OCI-LY7 (cell line): Measurements from ENCODE around the gene GPR153. TPM values are rescaled to one million over a fixed set of nuclear protein-coding genes. Genes with fewer than 3 reads are reported as not detected.

Source experiments
- BruUV-seq: library from RNA; stranded (reverse); fragments of 400-500 nt; replicated peaks from 2 replicates; lab custom pipeline; 2021; lab: Mats Ljungman, UMichigan
- CTCF ChIA-PET: fragments of 300-600 bp; sonication (Branson Sonifier 250); formaldehyde crosslinking; loops from one replicate; lab custom pipeline; 2022; ENCODE audit warnings: antibody characterized with exemption; ENCODE audit not compliant: unreplicated experiment; lab: Charles Lee
- POLR2A ChIA-PET: fragments of 300-600 bp; sonication (Branson Sonifier 250); formaldehyde crosslinking; loops from one replicate; lab custom pipeline; 2022; ENCODE audit warnings: antibody characterized with exemption; lab: Charles Lee
- DNase-seq: peaks from one replicate; pipeline ENCODE4 v3.0.0-alpha.2; 2015; ENCODE audit warnings: low spot score
- H2AFZ ChIP-seq: fragments of 200-600 bp; sonication (generic), shearing (Covaris generic); 2 replicates; pipeline ENCODE4 v1.6.1; 2014; ENCODE audit warnings: mild to moderate bottlenecking, antibody characterized with exemption, low read length, moderate library complexity
- H3K27ac ChIP-seq: fragments of 200-600 bp; sonication (generic); 2 replicates; pipeline ENCODE4 v1.5.1; 2014; ENCODE audit warnings: mixed run types, low read depth, mild to moderate bottlenecking, moderate library complexity, low read length, inconsistent platforms; ENCODE audit not compliant: poor library complexity, severe bottlenecking
- H3K36me3 ChIP-seq: fragments of 200-600 bp; sonication (generic); 2 replicates; pipeline ENCODE4 v1.6.1; 2014; ENCODE audit warnings: mild to moderate bottlenecking, antibody characterized with exemption, low read length, moderate library complexity, mixed read lengths; ENCODE audit not compliant: insufficient read depth
- H3K4me1 ChIP-seq: fragments of 200-600 bp; sonication (generic); 2 replicates; pipeline ENCODE4 v1.5.1; 2014; ENCODE audit warnings: mild to moderate bottlenecking, low read length; ENCODE audit not compliant: insufficient read depth, poor library complexity, severe bottlenecking
- H3K4me2 ChIP-seq: fragments of 200-600 bp; sonication (generic); 2 replicates; pipeline ENCODE4 v1.6.1; 2014; ENCODE audit warnings: mild to moderate bottlenecking, low read length
- H3K4me3 ChIP-seq: fragments of 200-600 bp; sonication (generic); 2 replicates; pipeline ENCODE4 v1.5.1; 2014; ENCODE audit warnings: mild to moderate bottlenecking, low read depth, low read length; ENCODE audit not compliant: poor library complexity, severe bottlenecking
- H3K79me2 ChIP-seq: fragments of 200-600 bp; sonication (generic); 2 replicates; pipeline ENCODE4 v1.6.1; 2016; ENCODE audit warnings: low read depth, mild to moderate bottlenecking, low read length, moderate library complexity, mixed read lengths; ENCODE audit not compliant: insufficient read depth
- H3K9me2 ChIP-seq: fragments of 200-600 bp; sonication (generic); 2 replicates; pipeline ENCODE4 v1.6.1; 2016; ENCODE audit warnings: mild to moderate bottlenecking, low read length, mixed read lengths; ENCODE audit not compliant: insufficient read depth
- H3K9me3 ChIP-seq: fragments of 200-600 bp; sonication (generic); 2 replicates; pipeline ENCODE4 v1.6.1; 2014; ENCODE audit warnings: mild to moderate bottlenecking, mixed run types, low read length, mixed read lengths
- H4K20me1 ChIP-seq: fragments of 200-600 bp; sonication (generic); 2 replicates; pipeline ENCODE4 v1.6.1; 2014; ENCODE audit warnings: mild to moderate bottlenecking, antibody characterized with exemption, low read length, moderate library complexity, mixed read lengths; ENCODE audit not compliant: insufficient read depth
- EZH2phosphoT487 ChIP-seq: fragments of 200-600 bp; sonication (generic); IDR thresholded peaks from 2 replicates; pipeline ENCODE4 v1.6.1; 2018; ENCODE audit warnings: low read depth, borderline replicate concordance, mild to moderate bottlenecking, mixed run types, antibody characterized with exemption, low read length, moderate library complexity, mixed read lengths
- intact Hi-C: fragments of 100-400 bp; cut with micrococcal nuclease; formaldehyde crosslinking; loops from one replicate; pipeline ENCODE4 v1.10.0; 2022; ENCODE audit not compliant: unreplicated experiment
- total RNA-seq, 2 experiments: library from RNA; depleted of rRNA in 1 of 2; stranded (reverse); fragments of >200 nt in 1 of 2; shearing (Covaris generic) in 1 of 2; gene quantifications; 2 replicates each; pipeline ENCODE4 v1.2.3, GENCODE V29; 2014 to 2022
- TF ChIP-seq, protein P1 (sequence below): fragments of 200-600 bp; sonication (generic); conservative IDR thresholded peaks from 2 replicates; pipeline ENCODE4 v1.5.1; 2014; ENCODE audit warnings: mild to moderate bottlenecking, antibody characterized with exemption, low read length, moderate library complexity, mixed read lengths

Gene GPR153
- total RNA-seq, 2 experiments from 2014 or later = not detected

DNA sequence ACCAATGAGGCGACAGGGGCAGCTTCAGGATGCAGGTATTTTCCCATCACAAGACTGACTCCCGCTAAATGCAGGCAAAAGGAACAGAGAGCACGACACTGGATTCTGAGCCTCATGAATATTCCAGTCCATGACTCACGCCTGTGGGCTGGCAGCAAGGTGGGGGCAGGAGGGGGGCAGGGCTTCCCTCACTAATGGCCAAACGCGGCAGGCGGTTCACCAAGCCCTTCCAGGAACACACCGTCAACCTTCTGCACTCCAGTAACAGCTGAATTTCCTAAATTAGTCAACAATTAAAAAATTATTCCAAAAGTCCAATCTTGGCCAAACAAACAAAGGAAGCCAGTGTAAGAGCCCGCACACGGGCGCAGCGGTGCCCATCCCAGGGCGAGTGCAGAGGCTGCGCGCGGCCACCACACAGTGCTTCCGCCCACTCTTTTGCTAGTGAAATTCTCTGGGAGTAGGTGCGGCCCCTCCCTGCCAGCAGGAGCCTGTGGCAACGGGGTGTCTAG lies 12.5 kb upstream of the GPR153 start:
- no peak overlapping the region for H3K4me3 ChIP-seq
- no peaks in the 10 kb centered on the region for H3K9me2 ChIP-seq
- no peak for DNase-seq
- H3K4me2 ChIP-seq = no peak overlapping the region
- no peak overlapping the region for H2AFZ ChIP-seq
- no peaks in the 10 kb centered on the region for H3K79me2 ChIP-seq
- no peaks in the 10 kb centered on the region for H3K36me3 ChIP-seq
- H3K27ac ChIP-seq = no peak overlapping the region
- POLR2A ChIA-PET = interaction anchor here (0.5 kb wide), 1 partner anchor 89 kb away, joined by 3 read pairs; no protein-coding TSS in a partner anchor
- H3K9me3 ChIP-seq = no peaks in the 10 kb centered on the region
- intact Hi-C loops = no loop called here
- no peaks in the 10 kb centered on the region for H4K20me1 ChIP-seq
- no peaks in the 10 kb centered on the region for H3K4me1 ChIP-seq
- CTCF ChIA-PET = no interaction called here
- BruUV-seq = no TSS peak
- TF ChIP-seq EZH2phosphoT487 = no peak
- TF ChIP-seq, protein P1, sequence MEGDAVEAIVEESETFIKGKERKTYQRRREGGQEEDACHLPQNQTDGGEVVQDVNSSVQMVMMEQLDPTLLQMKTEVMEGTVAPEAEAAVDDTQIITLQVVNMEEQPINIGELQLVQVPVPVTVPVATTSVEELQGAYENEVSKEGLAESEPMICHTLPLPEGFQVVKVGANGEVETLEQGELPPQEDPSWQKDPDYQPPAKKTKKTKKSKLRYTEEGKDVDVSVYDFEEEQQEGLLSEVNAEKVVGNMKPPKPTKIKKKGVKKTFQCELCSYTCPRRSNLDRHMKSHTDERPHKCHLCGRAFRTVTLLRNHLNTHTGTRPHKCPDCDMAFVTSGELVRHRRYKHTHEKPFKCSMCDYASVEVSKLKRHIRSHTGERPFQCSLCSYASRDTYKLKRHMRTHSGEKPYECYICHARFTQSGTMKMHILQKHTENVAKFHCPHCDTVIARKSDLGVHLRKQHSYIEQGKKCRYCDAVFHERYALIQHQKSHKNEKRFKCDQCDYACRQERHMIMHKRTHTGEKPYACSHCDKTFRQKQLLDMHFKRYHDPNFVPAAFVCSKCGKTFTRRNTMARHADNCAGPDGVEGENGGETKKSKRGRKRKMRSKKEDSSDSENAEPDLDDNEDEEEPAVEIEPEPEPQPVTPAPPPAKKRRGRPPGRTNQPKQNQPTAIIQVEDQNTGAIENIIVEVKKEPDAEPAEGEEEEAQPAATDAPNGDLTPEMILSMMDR = no peak

- H4K20me1 ChIP-seq = no peaks in the 10 kb centered on the region
- TF ChIP-seq, protein P1 = peak; percentile 29; the same call in 1 of the 2 replicates
- TF ChIP-seq EZH2phosphoT487 = no peak
- ChIA-PET CTCF (no interaction called here), POLR2A (no interaction called here)
- H3K27ac ChIP-seq = no peak overlapping the region
- BruUV-seq = no TSS peak
- no peaks in the 10 kb centered on the region for H3K79me2 ChIP-seq
- H2AFZ ChIP-seq = no peak overlapping the region
- H3K9me3 ChIP-seq = no peaks in the 10 kb centered on the region
- H3K4me2 ChIP-seq = no peak overlapping the region
- no peaks in the 10 kb centered on the region for H3K4me1 ChIP-seq
- intact Hi-C loops = no loop called here
- H3K9me2 ChIP-seq = no peaks in the 10 kb centered on the region
- H3K4me3 ChIP-seq = no peak overlapping the region
- DNase-seq = no peak
- H3K36me3 ChIP-seq = no peaks in the 10 kb centered on the region
Measured at GRCh38 chr1:6272868-6273267, 12.0 kb upstream of the GPR153 start.

- TF ChIP-seq, protein P1 = no peak
- TF ChIP-seq EZH2phosphoT487 = no peak
- CTCF ChIA-PET = interaction anchor here (0.5 kb wide), 1 partner anchor 373 kb away, joined by 5 read pairs; no protein-coding TSS in a partner anchor
Measured at GRCh38 chr1:6272452-6272851, 11.6 kb upstream of the GPR153 start.

More at GRCh38 chr1:6272452-6272851, 11.6 kb upstream of the GPR153 start:
- no peaks in the 10 kb centered on the region for H3K79me2 ChIP-seq
- BruUV-seq = no TSS peak
- DNase-seq = no peak
- no peak overlapping the region for H3K4me3 ChIP-seq
- no peaks in the 10 kb centered on the region for H3K9me2 ChIP-seq
- no peaks in the 10 kb centered on the region for H3K36me3 ChIP-seq
- H3K4me2 ChIP-seq = no peak overlapping the region
- H3K27ac ChIP-seq = no peak overlapping the region
- intact Hi-C loops = no loop called here
- no peaks in the 10 kb centered on the region for H4K20me1 ChIP-seq
- H3K9me3 ChIP-seq = no peaks in the 10 kb centered on the region
- no peak overlapping the region for H2AFZ ChIP-seq
- H3K4me1 ChIP-seq = no peaks in the 10 kb centered on the region
- POLR2A ChIA-PET = no interaction called here
